Measurements from ENCODE around the gene SIX2. TPM values are rescaled to one million over a fixed set of nuclear protein-coding genes. Genes with fewer than 3 reads are reported as not detected.

The SIX2 gene
- total and polyA plus RNA-seq, 2 donors (not counting 1 experiment from before 2014, with no cell fraction given) = not detected

DNA sequence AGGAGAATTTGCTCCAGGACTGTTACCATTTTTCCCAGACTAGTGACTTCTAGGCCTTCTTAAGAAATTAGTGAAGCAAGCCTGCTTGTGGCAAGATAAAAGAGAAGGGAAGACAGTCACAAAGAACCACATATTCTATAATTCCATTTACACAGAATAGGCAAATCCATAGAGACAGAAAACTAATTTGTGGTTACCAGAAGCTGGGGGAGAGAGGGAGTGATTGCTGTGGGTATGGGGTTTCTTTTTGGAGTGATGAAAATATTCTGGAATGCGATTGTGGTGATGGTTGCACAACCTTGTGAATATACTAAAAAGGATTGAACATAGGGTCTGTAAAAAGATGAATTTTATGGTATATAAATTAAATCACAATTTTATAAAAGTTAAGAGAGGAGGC is 37.5 kb upstream of the SIX2 start:
- H3K79me2 ChIP-seq (ENCODE audit: control insufficient read depth, insufficient read depth, low read length) = no peaks in the 10 kb centered on the region
- TF ChIP-seq, protein P1, sequence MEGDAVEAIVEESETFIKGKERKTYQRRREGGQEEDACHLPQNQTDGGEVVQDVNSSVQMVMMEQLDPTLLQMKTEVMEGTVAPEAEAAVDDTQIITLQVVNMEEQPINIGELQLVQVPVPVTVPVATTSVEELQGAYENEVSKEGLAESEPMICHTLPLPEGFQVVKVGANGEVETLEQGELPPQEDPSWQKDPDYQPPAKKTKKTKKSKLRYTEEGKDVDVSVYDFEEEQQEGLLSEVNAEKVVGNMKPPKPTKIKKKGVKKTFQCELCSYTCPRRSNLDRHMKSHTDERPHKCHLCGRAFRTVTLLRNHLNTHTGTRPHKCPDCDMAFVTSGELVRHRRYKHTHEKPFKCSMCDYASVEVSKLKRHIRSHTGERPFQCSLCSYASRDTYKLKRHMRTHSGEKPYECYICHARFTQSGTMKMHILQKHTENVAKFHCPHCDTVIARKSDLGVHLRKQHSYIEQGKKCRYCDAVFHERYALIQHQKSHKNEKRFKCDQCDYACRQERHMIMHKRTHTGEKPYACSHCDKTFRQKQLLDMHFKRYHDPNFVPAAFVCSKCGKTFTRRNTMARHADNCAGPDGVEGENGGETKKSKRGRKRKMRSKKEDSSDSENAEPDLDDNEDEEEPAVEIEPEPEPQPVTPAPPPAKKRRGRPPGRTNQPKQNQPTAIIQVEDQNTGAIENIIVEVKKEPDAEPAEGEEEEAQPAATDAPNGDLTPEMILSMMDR (IDR thresholded peaks at IDR 0.05) = no peak
- TF ChIP-seq EZH2 (IDR thresholded peaks at IDR 0.05; ENCODE audit: borderline replicate concordance, insufficient read depth, low read depth, low read length, poor library complexity, severe bottlenecking) = no peak
- H3K27ac ChIP-seq (ENCODE audit: low read length in 2 of 2) = no peak overlapping the region
- no peaks in the 10 kb centered on the region for H3K9me3 ChIP-seq (ENCODE audit: control extremely low read depth in 1 of 3, control insufficient read depth in 2 of 3, insufficient read depth in 1 of 3, low read length in 2 of 3)
- H3K4me3 ChIP-seq (ENCODE audit: control extremely low read depth in 1 of 5, extremely low read depth in 1 of 5, insufficient read depth in 1 of 5, low read depth in 2 of 5, low read length in 4 of 5) = no peak overlapping the region
- CTCF ChIA-PET = no interaction called here
- no CpG with 5 or more reads among the region's 1 CpG for WGBS (ENCODE audit: insufficient coverage)
- POLR2A ChIA-PET = no interaction called here
- DNase-seq = no peak
- intact Hi-C loops (cut with micrococcal nuclease) = no loop called here
- peaks cover 0 to 5% (median 1%) of the 10 kb centered on the region in 4 experiments for H3K27me3 ChIP-seq (replicated peaks in 1 of 4; ENCODE audit: control extremely low read depth in 1 of 4, control insufficient read depth in 3 of 4, insufficient read depth in 4 of 4, low read length in 3 of 4)
- Mint-ChIP-seq H3K4me1 (no peaks in the 10 kb centered on the region), H3K27ac (no peak overlapping the region), H3K4me3 (no peak overlapping the region), H3K9me3 (ENCODE audit: insufficient read depth) (no peaks in the 10 kb centered on the region), H3K27me3 (peaks cover 23% of the 10 kb centered on the region)
- H4K20me1 ChIP-seq (ENCODE audit: control insufficient read depth, insufficient read depth, low read length, poor library complexity, severe bottlenecking) = no peaks in the 10 kb centered on the region
- H3K9ac ChIP-seq (ENCODE audit: low read length) = no peak overlapping the region
- H2AFZ ChIP-seq (ENCODE audit: insufficient read depth, low read depth, low read length, poor library complexity, severe bottlenecking) = no peak overlapping the region
- no peaks in the 10 kb centered on the region for H3K36me3 ChIP-seq (replicated peaks in 1 of 2; ENCODE audit: control extremely low read depth in 1 of 2, control insufficient read depth in 1 of 2, extremely low read depth in 1 of 2, insufficient read depth in 2 of 2, low read length in 1 of 2)
- H3K4me2 ChIP-seq (replicated peaks; ENCODE audit: low read depth, low read length, poor library complexity, severe bottlenecking) = no peak overlapping the region
- H3K4me1 ChIP-seq (ENCODE audit: control insufficient read depth in 2 of 2, insufficient read depth in 2 of 2, low read length in 2 of 2) = no peaks in the 10 kb centered on the region
- ATAC-seq (ENCODE audit: low read depth) = no peak

DNA sequence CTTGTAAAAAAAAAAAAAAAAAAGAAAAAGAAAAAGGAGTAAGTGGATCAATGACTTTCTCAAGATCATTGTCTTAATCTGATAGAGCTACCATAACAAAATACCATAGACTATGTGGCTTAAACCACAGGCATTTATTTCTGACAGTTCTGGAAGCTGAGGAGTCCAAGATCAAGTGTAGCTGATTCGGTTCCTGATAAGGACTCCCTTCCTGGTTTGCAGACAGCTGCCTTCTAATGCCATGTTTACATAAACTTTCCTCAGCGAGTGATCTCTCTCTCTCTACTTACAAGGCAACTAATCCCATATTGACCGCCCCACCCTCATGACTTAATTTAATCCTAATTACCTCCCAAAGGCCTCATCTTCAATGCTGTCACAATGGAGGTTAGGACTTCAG is 36.5 kb upstream of the SIX2 start:
- H3K79me2 ChIP-seq (ENCODE audit: control insufficient read depth, insufficient read depth, low read length) = no peaks in the 10 kb centered on the region
- no peaks in the 10 kb centered on the region for H3K36me3 ChIP-seq (replicated peaks in 1 of 2; ENCODE audit: control extremely low read depth in 1 of 2, control insufficient read depth in 1 of 2, extremely low read depth in 1 of 2, insufficient read depth in 2 of 2, low read length in 1 of 2)
- no peaks in the 10 kb centered on the region for H3K4me1 ChIP-seq (ENCODE audit: control insufficient read depth in 2 of 2, insufficient read depth in 2 of 2, low read length in 2 of 2)
- no peaks in the 10 kb centered on the region for H3K4me1 Mint-ChIP-seq
- no peaks in the 10 kb centered on the region for H3K9me3 ChIP-seq (ENCODE audit: control extremely low read depth in 1 of 3, control insufficient read depth in 2 of 3, insufficient read depth in 1 of 3, low read length in 2 of 3)
- ChIA-PET POLR2A (no interaction called here), CTCF (no interaction called here)
- no peak overlapping the region for H3K9ac ChIP-seq (ENCODE audit: low read length)
- ATAC-seq (ENCODE audit: low read depth) (no peak), DNase-seq (no peak)
- H3K27me3 Mint-ChIP-seq = peaks cover 23% of the 10 kb centered on the region
- H3K4me3 ChIP-seq (ENCODE audit: control extremely low read depth in 1 of 5, extremely low read depth in 1 of 5, insufficient read depth in 1 of 5, low read depth in 2 of 5, low read length in 4 of 5) = no peak overlapping the region
- H3K27me3 ChIP-seq (replicated peaks in 1 of 4; ENCODE audit: control extremely low read depth in 1 of 4, control insufficient read depth in 3 of 4, insufficient read depth in 4 of 4, low read length in 3 of 4) = peaks cover 0 to 9% (median 1%) of the 10 kb centered on the region in 4 experiments
- no peak overlapping the region for H3K4me2 ChIP-seq (replicated peaks; ENCODE audit: low read depth, low read length, poor library complexity, severe bottlenecking)
- WGBS (ENCODE audit: insufficient coverage) = 100% methylated on average over 1 of the region's 3 CpGs
- H3K27ac Mint-ChIP-seq = no peak overlapping the region
- H4K20me1 ChIP-seq (ENCODE audit: control insufficient read depth, insufficient read depth, low read length, poor library complexity, severe bottlenecking) = no peaks in the 10 kb centered on the region
- TF ChIP-seq EZH2 (IDR thresholded peaks at IDR 0.05; ENCODE audit: borderline replicate concordance, insufficient read depth, low read depth, low read length, poor library complexity, severe bottlenecking) = no peak
- TF ChIP-seq, protein P1 (IDR thresholded peaks at IDR 0.05) = no peak
- no peak overlapping the region for H2AFZ ChIP-seq (ENCODE audit: insufficient read depth, low read depth, low read length, poor library complexity, severe bottlenecking)
- intact Hi-C loops (cut with micrococcal nuclease) = no loop called here
- H3K4me3 Mint-ChIP-seq = no peak overlapping the region
- H3K9me3 Mint-ChIP-seq (ENCODE audit: insufficient read depth) = no peaks in the 10 kb centered on the region
- no peak overlapping the region for H3K27ac ChIP-seq (ENCODE audit: low read length in 2 of 2)
